Inflammatory macrophage (primary cell): Measurements from ENCODE around the gene COPS4.
A peak's percentile ranks its signal among the peaks of the same experiment; 100 is the strongest.
"Not testable (repeated sequence)": the region's sequence is repeated elsewhere in the genome, so short reads cannot be mapped to it uniquely, and the experiment has no call there.

ENCODE experiments used
- DNase-seq, 2 donors: peaks; one replicate each; pipeline ENCODE4 v3.0.0-alpha.2; 2020 to 2022
- total RNA-seq, 18 experiments: gene quantifications; one replicate each; lab custom pipeline; 2026; ENCODE audit warnings: mixed read lengths in 6 of 18, inconsistent platforms in 2 of 18; lab: John Stamatoyannopoulos, UW

The COPS4 gene
- 25.2 to 57.6 (median 40.3) reads per million in 18 experiments for total RNA-seq

GRCh38 chr4:83034630-83035494 is at the start of gene COPS4:
COPS4 (plus strand) TSS chr4:83035183; CDS start chr4:83035225, 42 bp downstream.
- DNase-seq: peak; percentile 100

GRCh38 chr4:82987519-82987918 is 47.5 kb upstream of the COPS4 start:
- not testable (repeated sequence) for DNase-seq

GRCh38 chr4:82988323-82988832 is 46.6 kb upstream of the COPS4 start:
- DNase-seq: no peak

- DNase-seq: no peak
These were observed 45.2 kb upstream of the COPS4 start for GRCh38 chr4:82989575-82990429.

DNA sequence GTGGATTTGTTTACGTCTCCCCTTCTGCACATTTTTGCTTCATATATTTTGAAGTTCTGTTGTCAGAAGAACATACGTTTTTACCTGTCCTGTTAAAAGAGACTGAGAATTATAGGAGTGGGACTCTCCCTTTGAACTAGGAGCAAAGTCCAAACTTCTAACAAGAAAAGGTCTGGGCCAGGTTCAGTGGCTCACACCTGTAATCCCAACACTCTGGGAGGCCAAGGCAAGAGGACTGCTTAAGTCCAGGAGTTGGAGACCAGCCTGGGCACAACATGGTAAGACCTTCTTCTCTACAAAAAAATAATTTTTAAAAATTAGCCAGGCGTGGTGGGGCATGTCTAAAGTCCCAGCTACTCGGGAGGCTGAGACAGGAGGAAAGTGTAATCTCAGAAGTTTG is 40.1 kb upstream of the COPS4 start:
- DNase-seq: no peak

DNA sequence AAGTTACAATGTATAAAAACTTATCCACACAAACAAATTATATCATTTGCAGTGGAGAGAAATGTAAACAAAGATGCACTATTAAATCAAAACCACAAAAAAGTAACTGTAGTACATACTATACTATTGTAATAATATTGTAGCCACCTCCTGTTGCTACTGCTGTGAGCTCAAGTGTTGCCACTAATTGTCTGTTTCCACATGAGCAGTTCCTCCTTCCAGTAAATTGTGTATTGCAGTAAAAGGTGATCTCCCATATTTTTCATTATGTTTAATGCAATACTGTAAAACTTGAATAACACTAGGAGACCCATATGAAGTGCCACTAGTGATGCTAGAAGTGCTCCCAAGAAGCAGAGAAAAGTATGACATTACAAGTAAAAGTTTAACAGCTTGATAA is 36.1 kb upstream of the COPS4 start:
- no peak for DNase-seq

DNA sequence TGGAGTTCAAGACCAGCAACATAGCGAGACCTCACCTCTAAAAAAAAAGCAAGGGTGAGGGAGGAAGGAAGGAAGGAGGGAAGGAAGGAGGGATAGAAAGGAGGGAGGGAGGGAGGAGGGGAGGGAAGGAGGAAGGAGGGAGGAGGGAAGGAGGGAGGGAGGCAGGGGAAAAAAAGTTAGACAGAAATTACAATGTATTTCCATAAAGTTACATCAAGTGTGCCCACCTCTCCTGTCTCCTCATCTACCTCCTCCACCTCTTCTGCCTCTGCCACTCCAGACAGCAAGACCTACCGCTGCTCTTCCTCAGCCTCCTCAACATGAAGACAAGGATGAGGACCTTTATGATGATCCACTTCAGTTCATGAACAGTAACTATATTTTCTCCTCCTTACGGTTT is 32.7 kb upstream of the COPS4 start:
- DNase-seq: no peak

GRCh38 chr4:83003044-83003791 is 31.8 kb upstream of the COPS4 start:
- not testable (repeated sequence) for DNase-seq

- no peak for DNase-seq
These were observed 25.5 kb upstream of the COPS4 start for GRCh38 chr4:83009529-83009928.

- DNase-seq: peak; percentile 11 to 18
These were observed 24.9 kb upstream of the COPS4 start for GRCh38 chr4:83010111-83010521.

- peak; percentile 79 to 83 for DNase-seq
These were observed 24.3 kb upstream of the COPS4 start, which contains the start of gene LIN54 for GRCh38 chr4:83010522-83011318. LIN54 (minus strand) TSS chr4:83010823; CDS start chr4:82984844, 25,979 bp downstream.

- peak in 1 of 2 donors; percentile 18 for DNase-seq
These were observed 23.2 kb upstream of the COPS4 start for GRCh38 chr4:83011689-83012199.

DNA sequence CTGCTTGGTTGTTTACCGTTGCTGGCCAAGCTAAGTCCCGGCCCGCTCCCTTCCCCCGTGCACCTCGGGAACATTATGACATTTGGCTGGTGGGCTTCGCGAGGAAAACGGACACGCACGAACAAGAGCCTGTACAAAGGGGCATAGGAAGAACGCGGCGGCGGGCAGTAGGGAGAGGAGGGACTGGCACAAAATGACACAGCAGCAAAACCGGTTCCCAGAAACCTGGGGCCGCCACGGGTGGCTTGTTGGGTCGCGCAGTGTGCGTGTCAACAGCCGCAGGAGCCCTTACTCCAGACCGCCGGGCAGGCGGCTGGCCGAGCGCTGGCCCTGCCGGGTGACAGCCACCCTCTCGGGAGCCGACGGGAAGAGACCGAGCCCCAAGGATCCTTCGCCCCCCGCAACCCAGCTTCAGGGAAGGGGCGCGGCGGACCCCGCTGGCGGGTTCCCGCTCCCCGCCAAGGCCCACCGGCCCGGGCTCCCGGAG is 22.7 kb upstream of the COPS4 start:
- peak; percentile 20 to 45 for DNase-seq

DNA sequence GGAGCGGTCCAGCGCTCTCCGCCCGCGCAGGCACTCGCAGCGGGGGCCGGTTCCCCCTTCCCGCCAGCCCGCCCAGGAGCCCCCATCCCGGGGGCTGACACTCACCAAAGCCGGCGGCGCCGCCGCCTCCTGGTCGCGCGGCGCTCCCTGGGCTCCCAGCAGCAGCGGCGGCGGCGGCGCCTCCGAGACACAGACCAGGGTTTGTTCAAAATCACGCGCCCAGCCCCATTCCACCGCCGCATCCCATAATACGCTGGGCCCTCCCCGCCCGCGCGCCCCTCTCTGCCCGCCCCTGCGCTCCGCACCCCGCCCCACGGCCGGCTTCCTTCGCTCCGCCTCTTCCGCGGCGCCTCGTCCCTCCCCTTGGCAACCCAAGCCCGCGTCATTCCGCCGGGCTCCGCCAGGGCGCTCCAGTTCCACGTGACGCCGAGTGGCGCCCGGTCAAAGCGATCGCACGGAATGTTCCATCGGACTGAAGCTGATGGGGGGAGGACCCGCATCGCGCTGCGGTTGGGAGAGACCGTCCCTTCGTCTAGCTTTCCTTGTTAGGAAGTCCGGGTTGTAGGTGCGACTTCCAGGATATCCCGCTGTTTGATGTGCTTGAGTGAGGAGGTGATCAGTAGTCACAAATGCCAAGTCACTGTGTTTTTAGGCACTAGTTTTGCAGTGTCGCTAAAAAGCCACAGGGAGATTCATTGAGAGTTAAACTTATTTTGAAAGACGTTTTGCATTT is 22.1 kb upstream of the COPS4 start:
- peak; percentile 99 for DNase-seq

GRCh38 chr4:83013420-83013867 is 21.5 kb upstream of the COPS4 start:
- DNase-seq: no peak

DNA sequence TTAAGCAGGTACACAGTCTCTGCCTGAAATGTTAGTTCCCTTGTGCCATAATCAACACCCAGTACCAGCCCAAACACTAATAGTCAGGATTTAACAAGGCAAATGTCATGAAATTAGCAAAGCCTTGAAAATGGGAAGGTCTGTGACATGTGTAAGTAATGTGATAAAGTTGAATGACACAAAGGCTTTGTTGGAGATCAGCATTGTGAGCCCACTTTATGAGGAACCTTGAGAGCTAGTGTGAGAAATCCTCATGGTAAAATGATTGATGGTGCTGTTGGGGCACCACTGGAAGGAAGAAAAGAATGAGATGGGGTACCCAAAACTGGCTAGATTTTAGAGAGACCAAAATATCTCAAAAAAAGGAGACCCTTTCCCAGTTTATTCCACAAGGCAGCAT is 21.1 kb upstream of the COPS4 start:
- DNase-seq: peak; percentile 40 to 59

DNA sequence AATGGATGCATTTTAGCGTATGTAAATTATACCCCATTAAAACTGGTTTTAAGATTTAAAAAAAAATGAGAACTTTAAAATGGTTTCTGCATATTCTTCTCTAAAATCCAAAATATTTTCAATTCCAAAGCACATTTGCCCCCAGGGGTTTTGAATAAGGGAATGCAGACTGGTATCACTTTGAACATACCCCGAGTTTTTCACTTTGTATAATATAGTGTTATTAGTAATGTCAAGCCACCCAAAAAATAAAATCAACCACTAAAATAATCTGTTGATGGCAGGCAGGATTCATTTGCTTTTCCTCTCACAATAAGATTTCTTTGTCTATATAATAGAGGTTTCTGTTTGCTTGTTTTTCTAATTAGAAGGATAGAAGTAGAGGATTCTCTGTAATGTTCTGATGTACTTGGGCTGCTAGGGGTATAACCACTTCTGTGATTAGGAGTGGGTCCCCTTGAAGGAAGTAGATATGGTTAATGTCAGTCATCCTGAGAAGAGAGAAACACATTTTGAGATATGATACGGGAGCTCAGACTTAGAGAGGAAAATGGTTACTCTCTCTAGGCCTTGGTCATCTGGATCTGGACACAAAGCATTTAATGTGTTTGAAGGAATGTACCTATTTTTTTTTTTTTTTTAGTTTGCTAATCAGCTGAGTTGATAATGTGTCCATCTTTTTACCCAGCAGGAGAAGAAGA is 15.0 kb upstream of the COPS4 start:
- no peak for DNase-seq

DNA sequence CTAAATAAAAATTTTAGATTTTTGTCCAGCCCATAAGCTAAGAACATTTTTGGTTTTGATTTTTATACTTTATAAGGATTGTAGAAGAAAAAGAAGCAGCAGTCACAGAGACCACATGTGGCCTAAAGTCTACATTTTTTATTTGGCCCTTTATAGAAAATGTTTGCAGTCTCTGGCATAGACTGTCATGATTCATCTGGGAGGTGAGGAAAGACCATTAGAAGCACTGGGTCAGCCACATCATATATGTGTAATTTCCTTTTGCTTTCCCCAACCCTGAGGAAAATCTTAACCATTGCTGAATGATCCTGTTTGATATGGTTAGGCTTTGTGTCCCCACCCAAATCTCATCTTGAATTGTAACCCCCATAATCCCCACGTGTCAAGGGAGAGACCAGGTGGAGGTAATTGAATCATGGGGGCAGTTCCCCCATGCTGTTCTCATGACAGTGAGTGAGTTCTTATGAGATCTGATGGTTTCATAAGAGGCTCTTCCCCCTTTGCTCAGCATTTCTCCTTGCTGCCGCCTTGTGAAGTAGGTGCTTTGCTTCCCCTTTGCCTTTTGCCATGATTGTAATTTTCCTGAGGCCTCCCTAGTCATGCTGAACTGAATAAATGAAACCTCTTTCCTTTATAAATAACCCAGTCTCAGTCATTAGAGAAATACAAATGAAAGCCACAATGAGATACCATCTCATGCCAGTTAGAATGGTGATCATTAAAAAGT is 12.1 kb upstream of the COPS4 start:
- DNase-seq: peak; percentile 86 to 91

- DNase-seq: not testable (repeated sequence)
These were observed 11.4 kb upstream of the COPS4 start for GRCh38 chr4:83023599-83023998.
